ENCODE data around the gene ELAPOR2.
A peak's percentile ranks its signal among the peaks of the same experiment; 100 is the strongest.
"Not testable (repeated sequence)": the region's sequence is repeated elsewhere in the genome, so short reads cannot be mapped to it uniquely, and the experiment has no call there.

Gene ELAPOR2

GRCh38 chr7:87039691-87040299 is 19.7 kb downstream of the ELAPOR2 start:
- DNase-seq, result not testable (repeated sequence)

GRCh38 chr7:87038993-87039690 is 20.3 kb downstream of the ELAPOR2 start:
- no peak for DNase-seq

- no peak for DNase-seq
These were observed 22.5 kb downstream of the ELAPOR2 start for GRCh38 chr7:87036985-87037384.

GRCh38 chr7:87032604-87033339 is 26.7 kb downstream of the ELAPOR2 start:
- DNase-seq, result peak; percentile 28

GRCh38 chr7:87029078-87029477 is 30.4 kb downstream of the ELAPOR2 start:
- no peak for DNase-seq

- peak; percentile 64 for DNase-seq
These were observed 30.8 kb downstream of the ELAPOR2 start for GRCh38 chr7:87028636-87029035.

GRCh38 chr7:87027900-87028299 is 31.6 kb downstream of the ELAPOR2 start:
- no peak for DNase-seq

GRCh38 chr7:87021285-87021684 is 38.2 kb downstream of the ELAPOR2 start:
- DNase-seq, result no peak

- DNase-seq, result no peak
These were observed 42.8 kb downstream of the ELAPOR2 start for GRCh38 chr7:87016606-87017005.

GRCh38 chr7:87013840-87014190 is 45.6 kb downstream of the ELAPOR2 start:
- DNase-seq, result no peak

GRCh38 chr7:87013136-87013839 is 46.2 kb downstream of the ELAPOR2 start:
- DNase-seq, result peak; percentile 47

Data from OCI-M1 (cell line).